Panc1 (cell line): ENCODE results near the gene DAPK2.
"Not testable (repeated sequence)": the region's sequence is repeated elsewhere in the genome, so short reads cannot be mapped to it uniquely, and the experiment has no call there.

ENCODE experiments used
- POLR2AphosphoS5 ChIP-seq: IDR thresholded peaks from 2 replicates; pipeline ENCODE4 v1.6.1; 2012; ENCODE audit warnings: mild to moderate bottlenecking, low read depth, low read length, moderate library complexity
- SIN3A ChIP-seq: IDR thresholded peaks from 2 replicates; pipeline ENCODE4 v1.6.1; 2012; ENCODE audit warnings: low read depth, mild to moderate bottlenecking, low read length, moderate library complexity, borderline replicate concordance; ENCODE audit not compliant: insufficient read depth
- TCF7L2 ChIP-seq: IDR thresholded peaks from 2 replicates; pipeline ENCODE4 v1.6.1; 2011; ENCODE audit warnings: mild to moderate bottlenecking, low read depth, low read length, inconsistent platforms
- TF ChIP-seq, protein P1 (sequence below): fragments of 450-650 bp; IDR thresholded peaks from 2 replicates; pipeline ENCODE4 v1.5.1; 2017; ENCODE audit warnings: mild to moderate bottlenecking
- TF ChIP-seq, protein P2 (sequence below), 2 experiments: IDR thresholded peaks; 2 replicates each; pipeline ENCODE4 v1.6.1; 2011 to 2012; ENCODE audit warnings: low read depth in 2 of 2, control low read depth in 1 of 2, low read length in 1 of 2, mild to moderate bottlenecking in 1 of 2, moderate library complexity in 1 of 2; ENCODE audit not compliant: insufficient read depth in 1 of 2

DNA sequence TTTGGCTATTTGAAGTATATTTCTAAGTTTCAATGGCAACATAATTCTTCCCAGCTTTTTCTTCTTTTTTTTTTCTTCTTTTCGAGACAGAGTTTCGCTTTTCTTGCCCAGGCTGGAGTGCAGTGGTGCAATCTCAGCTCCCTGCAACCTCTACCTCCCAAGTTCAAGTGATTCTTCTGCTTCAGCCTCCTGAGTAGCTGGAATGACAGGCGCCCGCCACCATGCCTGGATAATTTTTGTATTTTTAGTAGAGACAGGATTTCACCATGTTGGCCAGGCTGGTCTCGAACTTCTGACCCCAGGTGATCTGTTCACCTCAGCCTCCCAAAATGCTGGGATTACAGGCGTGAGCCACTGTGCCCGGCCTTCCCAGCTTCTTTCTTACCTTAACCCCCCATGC, 146.7 kb downstream of the DAPK2 start:
- TF ChIP-seq, protein P1, sequence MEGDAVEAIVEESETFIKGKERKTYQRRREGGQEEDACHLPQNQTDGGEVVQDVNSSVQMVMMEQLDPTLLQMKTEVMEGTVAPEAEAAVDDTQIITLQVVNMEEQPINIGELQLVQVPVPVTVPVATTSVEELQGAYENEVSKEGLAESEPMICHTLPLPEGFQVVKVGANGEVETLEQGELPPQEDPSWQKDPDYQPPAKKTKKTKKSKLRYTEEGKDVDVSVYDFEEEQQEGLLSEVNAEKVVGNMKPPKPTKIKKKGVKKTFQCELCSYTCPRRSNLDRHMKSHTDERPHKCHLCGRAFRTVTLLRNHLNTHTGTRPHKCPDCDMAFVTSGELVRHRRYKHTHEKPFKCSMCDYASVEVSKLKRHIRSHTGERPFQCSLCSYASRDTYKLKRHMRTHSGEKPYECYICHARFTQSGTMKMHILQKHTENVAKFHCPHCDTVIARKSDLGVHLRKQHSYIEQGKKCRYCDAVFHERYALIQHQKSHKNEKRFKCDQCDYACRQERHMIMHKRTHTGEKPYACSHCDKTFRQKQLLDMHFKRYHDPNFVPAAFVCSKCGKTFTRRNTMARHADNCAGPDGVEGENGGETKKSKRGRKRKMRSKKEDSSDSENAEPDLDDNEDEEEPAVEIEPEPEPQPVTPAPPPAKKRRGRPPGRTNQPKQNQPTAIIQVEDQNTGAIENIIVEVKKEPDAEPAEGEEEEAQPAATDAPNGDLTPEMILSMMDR, result not testable (repeated sequence)
- TF ChIP-seq POLR2AphosphoS5, SIN3A, TCF7L2: not testable (repeated sequence)
- TF ChIP-seq, protein P2, sequence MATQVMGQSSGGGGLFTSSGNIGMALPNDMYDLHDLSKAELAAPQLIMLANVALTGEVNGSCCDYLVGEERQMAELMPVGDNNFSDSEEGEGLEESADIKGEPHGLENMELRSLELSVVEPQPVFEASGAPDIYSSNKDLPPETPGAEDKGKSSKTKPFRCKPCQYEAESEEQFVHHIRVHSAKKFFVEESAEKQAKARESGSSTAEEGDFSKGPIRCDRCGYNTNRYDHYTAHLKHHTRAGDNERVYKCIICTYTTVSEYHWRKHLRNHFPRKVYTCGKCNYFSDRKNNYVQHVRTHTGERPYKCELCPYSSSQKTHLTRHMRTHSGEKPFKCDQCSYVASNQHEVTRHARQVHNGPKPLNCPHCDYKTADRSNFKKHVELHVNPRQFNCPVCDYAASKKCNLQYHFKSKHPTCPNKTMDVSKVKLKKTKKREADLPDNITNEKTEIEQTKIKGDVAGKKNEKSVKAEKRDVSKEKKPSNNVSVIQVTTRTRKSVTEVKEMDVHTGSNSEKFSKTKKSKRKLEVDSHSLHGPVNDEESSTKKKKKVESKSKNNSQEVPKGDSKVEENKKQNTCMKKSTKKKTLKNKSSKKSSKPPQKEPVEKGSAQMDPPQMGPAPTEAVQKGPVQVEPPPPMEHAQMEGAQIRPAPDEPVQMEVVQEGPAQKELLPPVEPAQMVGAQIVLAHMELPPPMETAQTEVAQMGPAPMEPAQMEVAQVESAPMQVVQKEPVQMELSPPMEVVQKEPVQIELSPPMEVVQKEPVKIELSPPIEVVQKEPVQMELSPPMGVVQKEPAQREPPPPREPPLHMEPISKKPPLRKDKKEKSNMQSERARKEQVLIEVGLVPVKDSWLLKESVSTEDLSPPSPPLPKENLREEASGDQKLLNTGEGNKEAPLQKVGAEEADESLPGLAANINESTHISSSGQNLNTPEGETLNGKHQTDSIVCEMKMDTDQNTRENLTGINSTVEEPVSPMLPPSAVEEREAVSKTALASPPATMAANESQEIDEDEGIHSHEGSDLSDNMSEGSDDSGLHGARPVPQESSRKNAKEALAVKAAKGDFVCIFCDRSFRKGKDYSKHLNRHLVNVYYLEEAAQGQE (IDR thresholded peaks at IDR 0.05; ENCODE audit: insufficient read depth in 1 of 2, low read depth in 2 of 2, low read length in 1 of 2), result not testable (repeated sequence)
